Left cardiac atrium (tissue), 4 donors: ENCODE results near the gene CRTC1. TPM values are rescaled to one million over a fixed set of nuclear protein-coding genes. Genes with fewer than 3 reads are reported as not detected.

ENCODE experiments used
- ATAC-seq, 2 donors: fragments of 200-7000 bp; cut with Tn5 transposase; one replicate each; pipeline ENCODE4 v1.9.1; 2020; ENCODE audit warnings: mild to moderate bottlenecking in 2 of 2, moderate library complexity in 2 of 2
- DNase-seq: peaks from one replicate; pipeline ENCODE4 v3.0.0-alpha.2; 2020
- intact Hi-C, 2 donors: fragments of 100-400 bp; cut with DNase I; formaldehyde crosslinking; loops; one replicate each; pipeline versions ENCODE4 v1.14.1 to v1.15.1; 2022 to 2023
- total RNA-seq, 2 donors: library from RNA; stranded (reverse); fragmentation: NEBNext Ultra II Directional; extraction: Animal tissue kit (Norgen Biotek cat#: 25700); gene quantifications; one replicate each; pipeline ENCODE4 v1.2.1, GENCODE V29; 2021
- donor health status: DM: no; HTN: yes; CAD: no.
- donor health status: DM: no; HTN: yes; CAD: no; lungs with severe emphysema.
- donor health status: DM: yes; HTN: yes; CAD: no.
- donor health status: Dilated cardiomyopathy.

Gene CRTC1
- total RNA-seq, 2 donors from 2014 or later, result 10.5 to 11.1 TPM

- DNase-seq (no peak), ATAC-seq (no peak)
- intact Hi-C loops, result no loop called here
Observed at GRCh38 chr19:18754501-18754900, 71.0 kb downstream of the CRTC1 start.

GRCh38 chr19:18756896-18757295 lies 73.4 kb downstream of the CRTC1 start:
- DNase-seq (no peak), ATAC-seq (no peak)
- intact Hi-C loops, result no loop called here

GRCh38 chr19:18759304-18759994 lies 76.0 kb downstream of the CRTC1 start:
- intact Hi-C loops, result no loop called here
- DNase-seq (no peak), ATAC-seq (no peak)

- DNase-seq, result no peak
- no peak for ATAC-seq
- intact Hi-C loops, result no loop called here
Observed at GRCh38 chr19:18759995-18760426, 76.5 kb downstream of the CRTC1 start.

- no peak for ATAC-seq
- intact Hi-C loops, result no loop called here
- no peak for DNase-seq
Observed at GRCh38 chr19:18760440-18761383, 77.2 kb downstream of the CRTC1 start.

- no peak for DNase-seq
- ATAC-seq, result peak in 1 of 2 donors; percentile 30
- intact Hi-C loops, result no loop called here
Observed at GRCh38 chr19:18761531-18762110, 78.1 kb downstream of the CRTC1 start.

- ATAC-seq, result peak; percentile 82 to 87
- intact Hi-C loops, result no loop called here
- peak; percentile 78 for DNase-seq
Observed at GRCh38 chr19:18762125-18763023, 78.9 kb downstream of the CRTC1 start.

GRCh38 chr19:18763674-18764590 lies 80.5 kb downstream of the CRTC1 start:
- intact Hi-C loops, result no loop called here
- no peak for DNase-seq
- peak; percentile 32 to 57 for ATAC-seq

GRCh38 chr19:18764591-18765051 lies 81.1 kb downstream of the CRTC1 start:
- no peak for DNase-seq
- intact Hi-C loops, result loop anchor here in 1 of 2 donors (5.0 kb wide), 1 partner anchor 312 kb away; no protein-coding TSS in a partner anchor
- ATAC-seq, result no peak

GRCh38 chr19:18765224-18765623 lies 81.7 kb downstream of the CRTC1 start:
- intact Hi-C loops, result loop anchor here in 1 of 2 donors (5.0 kb wide), 1 partner anchor 313 kb away; no protein-coding TSS in a partner anchor
- DNase-seq (no peak), ATAC-seq (no peak)

- ATAC-seq (peak; percentile 9 to 27), DNase-seq (no peak)
- intact Hi-C loops, result loop anchor here in 1 of 2 donors (5.0 kb wide), 1 partner anchor 316 kb away; no protein-coding TSS in a partner anchor
Observed at GRCh38 chr19:18768046-18768771, 84.7 kb downstream of the CRTC1 start.

- DNase-seq (peak; percentile 22), ATAC-seq (peak; percentile 15 to 16)
- intact Hi-C loops, result loop anchor here in 1 of 2 donors (5.0 kb wide), 1 partner anchor 317 kb away; no protein-coding TSS in a partner anchor
Observed at GRCh38 chr19:18768997-18769891, 85.8 kb downstream of the CRTC1 start.

GRCh38 chr19:18769989-18770528 lies 86.6 kb downstream of the CRTC1 start:
- intact Hi-C loops, result loop anchor here in 1 of 2 donors (5.0 kb wide), 1 partner anchor 318 kb away; no protein-coding TSS in a partner anchor
- DNase-seq, result no peak
- ATAC-seq, result no peak

- intact Hi-C loops, result no loop called here
- no peak for ATAC-seq
Observed at GRCh38 chr19:18770663-18771327, 87.3 kb downstream of the CRTC1 start.

More at GRCh38 chr19:18770663-18771327, 87.3 kb downstream of the CRTC1 start:
- no peak for DNase-seq
